MM.1S (cell line): ENCODE measurements around the gene TMEM117.

Source experiments
- DNase-seq: peaks from one replicate; pipeline ENCODE4 v3.0.0-alpha.2; 2015
- H2AFZ ChIP-seq: fragments of 300-600 bp; sonication (generic); 2 replicates; pipeline ENCODE4 v1.6.0; 2016; ENCODE audit warnings: antibody characterized with exemption, low read length
- H3F3A ChIP-seq: fragments of 300-600 bp; sonication (generic); 2 replicates; pipeline ENCODE4 v1.6.1; 2016; ENCODE audit warnings: mild to moderate bottlenecking, antibody characterized with exemption, low read length, moderate library complexity, mixed read lengths; ENCODE audit not compliant: insufficient read depth
- H3K27ac ChIP-seq: fragments of 300-600 bp; sonication (generic); 2 replicates; pipeline ENCODE4 v1.5.1; 2016; ENCODE audit warnings: mild to moderate bottlenecking, low read length
- H3K27me3 ChIP-seq: fragments of 300-600 bp; sonication (generic); replicated peaks from 2 replicates; pipeline ENCODE4 v1.6.0; 2016; ENCODE audit warnings: low read length; ENCODE audit not compliant: insufficient read depth
- H3K36me3 ChIP-seq: fragments of 300-600 bp; sonication (generic); replicated peaks from 2 replicates; pipeline ENCODE4 v1.6.1; 2016; ENCODE audit warnings: mild to moderate bottlenecking, low read length, mixed read lengths; ENCODE audit not compliant: insufficient read depth
- H3K4me1 ChIP-seq: fragments of 300-600 bp; sonication (generic); 2 replicates; pipeline ENCODE4 v1.6.1; 2016; ENCODE audit warnings: low read length, mixed read lengths
- H3K4me2 ChIP-seq: fragments of 300-600 bp; sonication (generic); 2 replicates; pipeline ENCODE4 v1.6.0; 2016; ENCODE audit warnings: low read depth, low read length
- H3K4me3 ChIP-seq: fragments of 300-600 bp; sonication (generic); 2 replicates; pipeline ENCODE4 v1.5.1; 2016; ENCODE audit warnings: low read length, mixed read lengths
- H3K79me2 ChIP-seq: fragments of 300-600 bp; sonication (generic); 2 replicates; pipeline ENCODE4 v1.6.1; 2016; ENCODE audit warnings: mixed run types, low read length, mixed read lengths
- H3K9ac ChIP-seq: fragments of 300-600 bp; sonication (generic); 2 replicates; pipeline ENCODE4 v1.6.1; 2016; ENCODE audit warnings: low read length, mixed read lengths
- H3K9me2 ChIP-seq: fragments of 300-600 bp; sonication (generic); replicated peaks from 2 replicates; pipeline ENCODE4 v1.6.1; 2016; ENCODE audit warnings: mild to moderate bottlenecking, low read length, mixed read lengths; ENCODE audit not compliant: insufficient read depth
- H3K9me3 ChIP-seq: fragments of 300-600 bp; sonication (generic); replicated peaks from 2 replicates; pipeline ENCODE4 v1.6.1; 2016; ENCODE audit warnings: mild to moderate bottlenecking, low read length, mixed read lengths; ENCODE audit not compliant: insufficient read depth
- H4K20me1 ChIP-seq: fragments of 300-600 bp; sonication (generic); 2 replicates; pipeline ENCODE4 v1.6.1; 2016; ENCODE audit warnings: mild to moderate bottlenecking, low read length, moderate library complexity, mixed read lengths; ENCODE audit not compliant: insufficient read depth
- CTCF ChIP-seq: fragments of 300-600 bp; sonication (generic); IDR thresholded peaks from 2 replicates; pipeline ENCODE4 v1.5.1; 2016; ENCODE audit warnings: antibody characterized with exemption, low read length, mixed read lengths
- EZH2 ChIP-seq: fragments of 300-600 bp; sonication (generic); optimal IDR thresholded peaks from 2 replicates; pipeline ENCODE3; 2017; ENCODE audit warnings: low read depth, mild to moderate bottlenecking, antibody characterized with exemption, low read length, mixed read lengths
- EZH2phosphoT487 ChIP-seq: fragments of 300-600 bp; sonication (generic); IDR thresholded peaks from 2 replicates; pipeline ENCODE4 v1.6.1; 2018; ENCODE audit warnings: antibody characterized with exemption, low read length

The TMEM117 gene

DNA sequence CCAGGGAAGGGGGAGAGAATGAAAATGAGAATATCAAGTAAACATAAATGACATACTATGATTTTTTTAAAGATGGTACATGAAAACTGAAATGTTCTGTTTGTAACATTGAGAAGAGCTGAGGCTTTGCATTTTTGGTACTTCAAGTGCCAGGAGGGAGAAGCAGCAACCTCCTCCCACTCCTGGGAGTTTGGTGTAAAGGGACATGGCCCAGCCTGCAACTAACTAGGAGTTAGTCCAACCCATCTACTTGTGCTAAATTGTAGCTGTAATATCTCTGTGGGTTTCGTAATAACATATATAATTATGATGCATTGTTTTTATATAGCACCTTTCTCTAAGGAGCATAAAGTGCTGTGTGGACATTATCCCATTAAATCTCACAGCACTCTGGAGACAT lies 522.8 kb downstream of the TMEM117 start:
- Histone ChIP-seq H4K20me1 (no peaks in the 10 kb centered on the region), H3K9ac (no peak overlapping the region), H3K4me2 (no peak overlapping the region), H3K9me2 (no peaks in the 10 kb centered on the region), H3K4me1 (0 out of 2 replicates have a peak, but pooled peaks cover 9% of the 10 kb centered on the region), H3K4me3 (no peak overlapping the region), H3K9me3 (no peaks in the 10 kb centered on the region), H2AFZ (no peak overlapping the region), H3K27me3 (no peaks in the 10 kb centered on the region), H3F3A (no peaks in the 10 kb centered on the region), H3K27ac (no peak overlapping the region), H3K79me2 (no peaks in the 10 kb centered on the region), H3K36me3 (no peaks in the 10 kb centered on the region)
- TF ChIP-seq EZH2 (no peak), CTCF (no peak), EZH2phosphoT487 (no peak)
- no peak for DNase-seq

DNA sequence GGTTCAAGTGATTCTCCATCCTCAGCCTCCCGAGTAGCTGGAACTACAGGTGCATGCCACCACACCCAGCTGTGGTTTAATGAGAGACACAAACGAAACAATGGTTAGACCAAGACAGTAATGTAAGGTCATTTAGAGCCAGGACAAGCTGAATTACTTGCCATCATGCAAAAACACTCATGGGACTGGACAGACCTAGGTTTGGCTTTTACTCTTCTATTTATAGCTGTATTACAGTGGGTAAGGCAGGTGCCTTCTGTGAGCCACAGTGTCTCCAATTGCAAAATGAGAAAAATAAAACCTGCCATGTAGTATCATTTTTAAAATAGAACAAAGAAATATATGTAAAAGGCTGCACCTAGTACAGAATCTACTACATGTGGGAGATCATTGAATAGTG lies 527.1 kb downstream of the TMEM117 start:
- Histone ChIP-seq H3K9ac (no peak overlapping the region), H3K27me3 (no peaks in the 10 kb centered on the region), H3K9me3 (no peaks in the 10 kb centered on the region), H3K4me2 (no peak overlapping the region), H3K9me2 (no peaks in the 10 kb centered on the region), H3K79me2 (no peaks in the 10 kb centered on the region), H3K36me3 (no peaks in the 10 kb centered on the region), H3K4me3 (no peak overlapping the region), H2AFZ (no peak overlapping the region), H3K27ac (no peak overlapping the region; the same call in 1 of the 2 replicates), H3K4me1 (0 out of 2 replicates have a peak, but pooled peaks cover 9% of the 10 kb centered on the region), H4K20me1 (no peaks in the 10 kb centered on the region), H3F3A (no peaks in the 10 kb centered on the region)
- DNase-seq: peak; percentile 44
- TF ChIP-seq EZH2 (no peak), EZH2phosphoT487 (no peak), CTCF (no peak)

DNA sequence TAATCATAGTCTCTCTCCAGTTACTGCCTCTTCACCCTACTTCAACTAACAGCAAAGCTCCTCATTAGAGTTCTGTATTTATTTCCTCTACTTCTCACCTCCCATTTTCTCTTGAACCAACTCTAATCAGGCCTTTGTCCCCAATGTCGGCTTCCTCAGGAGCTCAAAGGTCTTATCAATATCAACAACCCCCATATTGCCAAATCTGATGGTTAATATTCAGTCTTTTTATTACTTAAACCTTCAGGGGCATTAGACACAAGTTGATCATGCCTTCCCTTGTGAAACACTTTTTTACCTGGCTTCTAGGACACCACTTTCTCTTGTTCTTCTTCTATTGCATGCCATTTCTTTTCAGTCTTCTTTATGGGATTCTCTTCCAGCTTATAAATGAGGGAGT lies 531.3 kb downstream of the TMEM117 start:
- no peak overlapping the region for H3K27ac ChIP-seq
- H3F3A ChIP-seq: no peaks in the 10 kb centered on the region
- H3K4me2 ChIP-seq: no peak overlapping the region
- H3K4me3 ChIP-seq: no peak overlapping the region
- H3K36me3 ChIP-seq: no peaks in the 10 kb centered on the region
- no peaks in the 10 kb centered on the region for H4K20me1 ChIP-seq
- no peaks in the 10 kb centered on the region for H3K27me3 ChIP-seq
- no peaks in the 10 kb centered on the region for H3K9me2 ChIP-seq
- no peak overlapping the region for H3K9ac ChIP-seq
- no peak overlapping the region for H2AFZ ChIP-seq
- H3K4me1 ChIP-seq: 0 out of 2 replicates have a peak, but pooled peaks cover 9% of the 10 kb centered on the region
- H3K9me3 ChIP-seq: no peaks in the 10 kb centered on the region
- H3K79me2 ChIP-seq: no peaks in the 10 kb centered on the region
- DNase-seq: no peak
- TF ChIP-seq EZH2 (no peak), CTCF (no peak), EZH2phosphoT487 (no peak)

DNA sequence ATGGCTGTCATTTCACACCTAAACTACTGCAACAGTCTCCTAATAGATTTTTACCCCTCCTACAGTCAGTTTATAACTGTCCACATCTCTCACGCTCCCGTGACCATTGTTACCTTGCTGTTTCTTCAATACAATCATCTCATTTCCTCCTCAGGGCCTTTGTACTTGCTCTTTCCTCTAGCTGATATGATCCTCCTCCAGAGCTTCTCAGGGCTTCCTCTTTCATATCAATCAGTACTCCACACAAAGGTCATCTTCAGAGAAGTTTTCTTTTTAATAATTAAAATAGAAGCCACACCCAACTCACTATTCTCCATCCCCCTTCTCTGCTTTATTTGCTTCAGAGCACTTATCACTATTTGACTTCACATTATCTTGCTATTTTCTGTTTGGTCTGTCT lies 532.0 kb downstream of the TMEM117 start:
- no peak for TF ChIP-seq EZH2
- TF ChIP-seq EZH2phosphoT487: no peak
- TF ChIP-seq CTCF: no peak

More for the DNA sequence above, 532.0 kb downstream of the TMEM117 start:
- no peak overlapping the region for H3K9ac ChIP-seq
- no peaks in the 10 kb centered on the region for H3K9me2 ChIP-seq
- no peak overlapping the region for H2AFZ ChIP-seq
- no peaks in the 10 kb centered on the region for H3K27me3 ChIP-seq
- no peak for DNase-seq
- no peaks in the 10 kb centered on the region for H4K20me1 ChIP-seq
- H3K9me3 ChIP-seq: no peaks in the 10 kb centered on the region
- H3K4me2 ChIP-seq: no peak overlapping the region
- H3F3A ChIP-seq: no peaks in the 10 kb centered on the region
- H3K36me3 ChIP-seq: no peaks in the 10 kb centered on the region
- H3K79me2 ChIP-seq: no peaks in the 10 kb centered on the region
- H3K4me1 ChIP-seq: peaks cover 11% of the 10 kb centered on the region; the same call in 1 of the 2 replicates
- no peak overlapping the region for H3K27ac ChIP-seq
- H3K4me3 ChIP-seq: no peak overlapping the region
